GM18870 (cell line): ENCODE data around the gene VPS35L.
"Not testable (repeated sequence)": the region's sequence is repeated elsewhere in the genome, so short reads cannot be mapped to it uniquely, and the experiment has no call there.

Source experiments
- ATAC-seq: cut with Tn5 transposase; IDR thresholded peaks from one replicate; pipeline ENCODE4 v1.9.1; 2021; ENCODE audit warnings: moderate library complexity; ENCODE audit not compliant: unreplicated experiment

The VPS35L gene

DNA sequence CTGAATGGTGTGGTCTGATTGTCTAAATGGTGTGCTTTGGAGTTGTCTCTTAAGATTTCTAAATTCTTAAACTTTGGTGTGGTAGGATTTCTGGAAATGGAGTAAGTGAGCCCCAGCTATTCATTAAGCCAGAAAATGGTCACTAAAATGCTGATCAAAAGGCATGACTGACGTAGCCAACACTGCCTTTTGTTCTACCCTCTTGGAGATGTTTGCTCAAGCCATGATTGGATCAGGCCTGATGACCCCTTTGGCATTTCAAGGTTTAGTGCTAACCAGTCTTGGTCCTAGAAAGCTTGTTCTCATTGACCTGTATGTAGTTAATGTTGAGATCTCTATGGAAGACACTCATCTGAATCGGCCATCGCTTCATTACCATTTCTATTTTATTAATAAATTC, 94.5 kb downstream of the VPS35L start:
- no peak for ATAC-seq

- no peak for ATAC-seq
These were observed 98.6 kb downstream of the VPS35L start for GRCh38 chr16:19654147-19654546.

DNA sequence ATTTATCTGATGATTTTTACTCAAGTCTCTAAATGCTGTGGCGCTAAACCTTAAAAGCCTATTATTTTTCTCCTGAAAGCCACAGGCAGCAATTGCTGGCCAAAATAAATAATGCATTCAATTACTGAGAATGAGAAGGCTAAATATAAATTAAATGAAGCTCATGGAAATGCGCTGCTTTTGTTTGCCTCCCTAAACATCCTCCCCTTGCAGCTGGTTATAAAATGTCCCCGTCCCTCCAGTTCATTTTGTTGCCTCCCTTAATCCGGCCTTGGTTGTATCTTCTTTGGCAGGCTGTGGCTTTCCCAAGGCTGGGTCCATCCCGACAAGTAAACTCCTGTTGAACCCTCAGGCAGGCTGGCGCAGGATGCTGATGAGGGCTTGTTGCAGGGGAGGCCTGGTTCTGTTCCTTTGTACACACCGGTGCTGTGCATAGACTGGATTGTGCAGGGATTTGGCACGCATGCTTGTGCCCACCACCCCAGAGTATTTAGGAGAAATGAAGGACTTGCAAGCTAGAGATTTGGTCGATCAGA, 99.8 kb downstream of the VPS35L start:
- no peak for ATAC-seq

GRCh38 chr16:19657831-19658230, 102.3 kb downstream of the VPS35L start:
- no peak for ATAC-seq

DNA sequence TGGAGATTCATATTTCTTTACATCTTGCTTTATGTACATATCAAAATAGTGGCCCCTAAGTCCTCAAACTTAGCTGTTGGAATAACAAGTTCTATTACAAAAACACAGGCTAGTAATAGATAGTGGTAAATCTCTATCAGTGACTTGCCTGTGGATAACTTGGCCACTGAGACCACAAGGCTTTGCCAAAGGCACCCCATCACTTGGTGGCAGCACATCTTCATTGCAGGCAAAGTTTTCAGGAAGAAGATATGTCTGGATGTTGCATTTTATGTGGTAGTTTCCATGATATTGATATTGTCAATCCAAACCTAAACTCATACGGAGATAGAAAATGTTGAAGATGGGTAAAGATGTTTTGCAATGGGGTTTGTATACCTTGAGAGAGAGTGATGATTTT, 104.1 kb downstream of the VPS35L start:
- ATAC-seq: no peak

- ATAC-seq: no peak
These were observed 104.9 kb downstream of the VPS35L start for GRCh38 chr16:19660432-19660831.

DNA sequence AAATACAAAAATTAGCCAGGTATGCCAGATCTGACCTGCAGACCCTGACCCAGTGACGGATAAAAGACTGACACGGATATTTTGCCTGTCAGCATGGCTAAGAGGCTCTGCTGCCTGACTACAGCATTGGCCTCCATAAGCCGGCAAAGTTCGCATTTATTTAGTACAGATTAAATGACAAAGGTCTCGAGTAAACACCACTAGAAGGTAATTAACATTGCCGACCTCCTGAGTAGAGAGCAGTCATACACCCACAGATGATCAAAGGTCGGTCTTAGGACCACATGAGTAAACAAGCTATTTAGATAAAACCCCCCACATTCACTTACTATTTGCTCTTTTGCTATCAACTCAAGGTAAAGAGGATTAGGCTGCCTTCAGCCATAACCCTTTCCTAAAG, 106.8 kb downstream of the VPS35L start:
- no peak for ATAC-seq

GRCh38 chr16:19664166-19664565, 108.7 kb downstream of the VPS35L start:
- no peak for ATAC-seq

- not testable (repeated sequence) for ATAC-seq
These were observed 109.8 kb downstream of the VPS35L start for GRCh38 chr16:19665313-19665712.

DNA sequence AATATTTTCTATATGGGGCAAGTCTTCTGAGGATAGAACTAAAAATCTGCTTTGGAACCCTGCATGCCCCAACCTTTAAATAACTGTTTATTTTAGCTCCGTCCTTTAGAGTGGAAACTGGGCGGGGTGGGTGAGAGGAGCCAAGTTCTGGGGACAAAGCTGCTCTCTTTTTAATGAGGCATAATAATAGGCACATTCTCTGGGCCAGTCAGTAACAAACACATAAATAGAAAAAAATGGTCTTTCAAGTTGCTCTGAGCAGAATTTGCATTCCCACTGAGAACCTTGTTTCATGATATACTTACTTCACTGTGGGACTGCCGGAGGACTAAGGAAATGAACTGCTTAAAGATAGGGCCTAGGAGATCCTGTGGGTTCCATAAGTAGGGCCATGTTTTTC, 111.0 kb downstream of the VPS35L start:
- ATAC-seq: no peak

GRCh38 chr16:19672378-19672777, 116.9 kb downstream of the VPS35L start:
- no peak for ATAC-seq

GRCh38 chr16:19674485-19674884, 119.0 kb downstream of the VPS35L start:
- no peak for ATAC-seq

DNA sequence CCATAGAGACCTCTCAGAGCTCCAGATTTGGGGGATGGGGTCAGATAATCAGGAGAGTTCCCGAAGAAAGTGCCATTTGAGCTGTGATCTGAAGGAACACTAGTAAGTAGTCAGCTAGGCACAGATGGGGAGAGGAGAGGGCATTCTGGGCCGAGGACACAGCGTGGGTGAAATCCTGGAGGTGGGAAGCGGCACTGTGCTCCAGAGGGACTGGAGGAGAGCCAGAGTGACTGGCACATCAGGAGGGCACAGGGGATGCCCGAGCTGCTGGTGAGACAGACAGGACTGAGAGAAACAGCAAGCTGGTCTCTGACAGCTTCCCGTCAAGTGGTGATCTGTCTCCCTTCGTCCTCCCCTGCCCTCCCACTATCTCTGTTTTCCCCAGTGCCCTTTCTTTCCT, 121.9 kb downstream of the VPS35L start:
- ATAC-seq: no peak

DNA sequence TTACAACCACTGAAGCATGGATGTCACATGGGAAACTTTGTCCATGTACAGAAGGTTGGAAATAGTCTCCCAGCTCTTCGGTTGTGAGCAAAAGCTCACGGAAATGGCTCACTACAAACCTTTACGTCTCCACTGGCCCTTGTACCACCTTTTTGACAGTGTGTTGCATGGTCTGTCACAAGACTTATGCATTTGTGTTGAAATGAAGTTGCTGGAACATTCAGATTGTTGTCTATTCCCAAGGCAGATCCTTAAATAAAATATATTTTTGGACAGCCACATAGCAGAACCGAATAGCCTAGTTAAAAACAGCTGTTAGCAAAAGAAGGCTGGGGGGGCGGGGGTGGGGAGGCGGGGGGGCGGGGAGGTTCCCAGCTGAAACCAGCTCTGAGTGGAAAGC, 123.3 kb downstream of the VPS35L start:
- no peak for ATAC-seq

GRCh38 chr16:19679281-19679680, 123.8 kb downstream of the VPS35L start:
- not testable (repeated sequence) for ATAC-seq

- ATAC-seq: no peak
These were observed 125.4 kb downstream of the VPS35L start for GRCh38 chr16:19680881-19681340.

GRCh38 chr16:19681637-19682036, 126.1 kb downstream of the VPS35L start:
- no peak for ATAC-seq

GRCh38 chr16:19683453-19684236, 128.1 kb downstream of the VPS35L start:
- ATAC-seq: no peak

GRCh38 chr16:19685176-19685575, 129.7 kb downstream of the VPS35L start:
- no peak for ATAC-seq

DNA sequence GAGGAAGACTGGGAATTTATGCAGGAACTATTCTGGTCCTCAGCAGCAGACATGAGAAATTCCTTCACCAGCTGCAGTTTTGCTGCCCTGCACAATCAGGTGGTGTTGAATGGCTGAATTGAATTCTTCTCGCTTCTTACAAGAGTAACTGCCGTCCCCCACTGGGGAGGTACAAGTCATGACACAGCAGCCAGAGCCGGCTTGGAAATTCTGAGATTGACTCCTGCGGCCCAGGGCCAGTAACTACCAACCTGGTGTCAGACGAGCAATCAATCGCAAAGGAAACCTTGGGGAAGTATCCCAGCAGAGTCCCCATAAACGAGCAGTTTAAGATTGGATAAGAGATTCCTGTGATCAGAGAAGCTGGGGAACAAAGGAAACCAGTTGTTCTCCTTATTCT, 131.8 kb downstream of the VPS35L start:
- ATAC-seq: no peak

GRCh38 chr16:19688396-19689024, 133.0 kb downstream of the VPS35L start:
- no peak for ATAC-seq

GRCh38 chr16:19689342-19689741, 133.8 kb downstream of the VPS35L start:
- no peak for ATAC-seq
